ENCODE results near the gene HDDC2.

The HDDC2 gene

DNA sequence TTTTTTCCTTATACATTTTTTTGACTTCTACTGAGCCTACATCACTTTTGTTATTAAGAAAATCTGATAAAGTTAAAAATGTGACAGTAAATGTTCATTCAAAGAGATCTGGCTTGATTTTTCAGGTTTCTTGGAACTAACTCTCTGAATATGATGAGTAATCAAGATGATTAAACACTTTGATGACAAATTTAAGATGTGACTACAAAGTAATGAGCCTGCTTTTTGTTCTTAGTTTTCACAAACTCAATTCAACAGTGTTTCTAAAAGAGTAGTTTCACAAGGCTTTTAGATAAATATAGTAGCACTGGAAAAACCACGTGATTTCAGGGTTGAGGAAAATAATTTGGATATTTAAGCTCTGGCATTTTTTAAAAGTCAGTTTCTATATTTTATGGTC lies 37.9 kb upstream of the HDDC2 start:
- TF ChIP-seq, protein P1, sequence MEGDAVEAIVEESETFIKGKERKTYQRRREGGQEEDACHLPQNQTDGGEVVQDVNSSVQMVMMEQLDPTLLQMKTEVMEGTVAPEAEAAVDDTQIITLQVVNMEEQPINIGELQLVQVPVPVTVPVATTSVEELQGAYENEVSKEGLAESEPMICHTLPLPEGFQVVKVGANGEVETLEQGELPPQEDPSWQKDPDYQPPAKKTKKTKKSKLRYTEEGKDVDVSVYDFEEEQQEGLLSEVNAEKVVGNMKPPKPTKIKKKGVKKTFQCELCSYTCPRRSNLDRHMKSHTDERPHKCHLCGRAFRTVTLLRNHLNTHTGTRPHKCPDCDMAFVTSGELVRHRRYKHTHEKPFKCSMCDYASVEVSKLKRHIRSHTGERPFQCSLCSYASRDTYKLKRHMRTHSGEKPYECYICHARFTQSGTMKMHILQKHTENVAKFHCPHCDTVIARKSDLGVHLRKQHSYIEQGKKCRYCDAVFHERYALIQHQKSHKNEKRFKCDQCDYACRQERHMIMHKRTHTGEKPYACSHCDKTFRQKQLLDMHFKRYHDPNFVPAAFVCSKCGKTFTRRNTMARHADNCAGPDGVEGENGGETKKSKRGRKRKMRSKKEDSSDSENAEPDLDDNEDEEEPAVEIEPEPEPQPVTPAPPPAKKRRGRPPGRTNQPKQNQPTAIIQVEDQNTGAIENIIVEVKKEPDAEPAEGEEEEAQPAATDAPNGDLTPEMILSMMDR (conservative IDR thresholded peaks at IDR 0.05) = no peak
- H3K27ac ChIP-seq = no peak overlapping the region

- TF ChIP-seq, protein P1 (conservative IDR thresholded peaks at IDR 0.05) = no peak
- no peak overlapping the region for H3K27ac ChIP-seq
Measured at GRCh38 chr6:125338381-125338780, 36.6 kb upstream of the HDDC2 start.

DNA sequence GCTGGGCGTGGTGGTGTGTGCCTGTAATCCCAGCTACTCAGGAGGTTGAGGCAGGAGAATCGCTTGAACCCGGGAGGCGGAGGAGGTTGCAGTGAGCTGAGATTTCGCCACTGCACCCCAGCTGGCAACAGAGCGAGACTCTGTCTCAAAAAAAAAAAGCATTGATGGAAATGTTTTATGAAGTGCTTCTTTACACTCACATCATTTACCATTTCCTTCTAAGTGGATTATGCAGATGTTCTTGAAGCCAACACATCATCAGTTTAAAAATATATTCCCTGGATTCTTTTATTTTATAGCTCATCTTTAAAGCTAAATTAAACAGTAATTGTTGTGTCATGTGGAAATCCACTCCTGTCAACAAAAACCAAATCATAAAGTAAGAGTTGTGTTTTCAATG lies 35.9 kb upstream of the HDDC2 start:
- TF ChIP-seq, protein P1 (conservative IDR thresholded peaks at IDR 0.05) = no peak
- no peak overlapping the region for H3K27ac ChIP-seq

GRCh38 chr6:125332664-125333063 lies 30.9 kb upstream of the HDDC2 start:
- TF ChIP-seq, protein P1 (conservative IDR thresholded peaks at IDR 0.05) = no peak
- no peak overlapping the region for H3K27ac ChIP-seq

GRCh38 chr6:125325586-125325985 lies 23.8 kb upstream of the HDDC2 start:
- TF ChIP-seq, protein P1 (conservative IDR thresholded peaks at IDR 0.05) = no peak

DNA sequence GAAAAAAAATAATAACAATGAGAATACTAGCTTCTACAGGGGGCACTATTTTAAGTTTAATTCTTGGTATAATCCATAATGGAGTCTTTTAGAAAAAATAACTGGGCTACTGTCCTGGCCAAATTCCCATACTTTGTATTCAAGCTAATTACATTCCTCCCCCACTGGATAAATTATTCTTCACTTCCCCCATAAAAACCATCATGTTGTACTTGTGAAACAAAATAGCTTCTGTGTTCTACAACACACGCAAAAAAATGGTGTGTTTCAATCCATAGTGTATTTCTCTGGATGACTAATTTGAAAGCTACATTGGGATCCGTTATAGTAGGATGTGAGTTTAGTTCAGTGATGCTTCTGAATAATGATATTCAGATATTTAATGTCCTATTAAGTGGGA lies 21.6 kb upstream of the HDDC2 start:
- TF ChIP-seq, protein P1 (conservative IDR thresholded peaks at IDR 0.05) = no peak
- no peak overlapping the region for H3K27ac ChIP-seq

More at GRCh38 chr6:125325586-125325985, 23.8 kb upstream of the HDDC2 start:
- H3K27ac ChIP-seq = no peak overlapping the region

- TF ChIP-seq, protein P1 (conservative IDR thresholded peaks at IDR 0.05) = no peak
- no peak overlapping the region for H3K27ac ChIP-seq
Measured at GRCh38 chr6:125316621-125317020, 14.9 kb upstream of the HDDC2 start.

DNA sequence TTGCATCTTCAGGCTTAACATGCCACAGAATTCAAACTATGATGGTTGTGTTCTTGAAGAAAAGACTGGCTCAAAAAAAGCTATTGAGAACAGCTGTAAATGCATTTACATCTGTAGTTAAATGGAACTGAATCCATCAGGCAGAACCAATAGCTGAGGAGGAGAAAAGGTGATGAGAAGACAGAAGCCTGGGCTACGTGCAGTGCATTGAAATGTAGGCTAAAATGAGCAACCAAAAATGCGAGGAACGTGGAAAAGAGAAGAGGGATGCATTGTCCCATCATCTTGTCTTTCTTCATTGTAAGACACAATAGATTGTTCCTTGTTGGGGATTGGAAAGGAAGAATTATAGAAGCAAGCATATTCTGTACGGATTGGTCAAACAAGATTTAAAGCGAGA lies 13.8 kb upstream of the HDDC2 start:
- TF ChIP-seq, protein P1 (conservative IDR thresholded peaks at IDR 0.05) = no peak

More for the DNA sequence above, 13.8 kb upstream of the HDDC2 start:
- H3K27ac ChIP-seq = no peak overlapping the region
